Uterus (tissue), 4 donors: ENCODE measurements around the gene SMG7. TPM values are rescaled to one million over a fixed set of nuclear protein-coding genes. Genes with fewer than 3 reads are reported as not detected.

ENCODE experiments used
- DNase-seq, 2 donors: peaks; one replicate each; pipeline ENCODE4 v3.0.0-alpha.2; 2019 to 2020
- H3K27ac ChIP-seq, 2 donors: fragments of 200-600 bp; sonication (generic); 1 replicate in 1 of 2; 2 replicates in 1 of 2; pipeline ENCODE4 v1.5.1; 2016 to 2018
- H3K27me3 ChIP-seq, 2 donors: fragments of 200-600 bp; sonication (generic); one replicate each; pipeline ENCODE4 v1.5.1; 2018 to 2019; ENCODE audit warnings: control low read depth in 1 of 2
- H3K36me3 ChIP-seq, 2 donors: fragments of 200-600 bp; sonication (generic); one replicate each; pipeline ENCODE4 v1.5.1; 2019; ENCODE audit warnings: control low read depth in 1 of 2
- H3K4me1 ChIP-seq, 2 donors: fragments of 200-600 bp; sonication (generic); one replicate each; pipeline ENCODE4 v1.5.1; 2018 to 2019; ENCODE audit warnings: control low read depth in 1 of 2
- H3K4me3 ChIP-seq, 2 donors: fragments of 200-600 bp; sonication (generic); 1 replicate in 1 of 2; 2 replicates in 1 of 2; pipeline ENCODE4 v1.5.1; 2018 to 2019; ENCODE audit warnings: mild to moderate bottlenecking in 1 of 2
- H3K9me3 ChIP-seq, 2 donors: fragments of 200-600 bp; sonication (generic); one replicate each; pipeline ENCODE4 v1.5.1; 2019; ENCODE audit warnings: control low read depth in 1 of 2
- POLR2A ChIP-seq, 2 donors: fragments of 450-650 bp; IDR thresholded peaks; one replicate each; pipeline ENCODE4 v1.6.1; 2016; ENCODE audit warnings: antibody characterized with exemption in 2 of 2, mild to moderate bottlenecking in 1 of 2, moderate library complexity in 1 of 2
- intact Hi-C: fragments of 100-400 bp; cut with DNase I; formaldehyde crosslinking; loops from one replicate; pipeline ENCODE4 v1.15.1; 2023; ENCODE audit warnings: low total_unique reads
- total RNA-seq, 4 donors: library from RNA; depleted of rRNA in 3 of 4; stranded (reverse); fragments of >200 nt in 3 of 4; gene quantifications; one replicate each; pipeline versions ENCODE4 v1.1.0 to v1.2.4, GENCODE V29; 2014 to 2023
- TF ChIP-seq, protein P1 (sequence below), 4 experiments: fragments of 200-600 bp in 2 of 4; fragments of 450-650 bp in 2 of 4; sonication (generic) in 2 of 4; IDR thresholded peaks; one replicate each; pipeline ENCODE4 v1.5.1; 2016 to 2019; ENCODE audit warnings: antibody characterized with exemption in 4 of 4, mild to moderate bottlenecking in 2 of 4, moderate library complexity in 1 of 4
- donor health status: DM: yes; HTN: yes; CAD: no.

The SMG7 gene
- total RNA-seq, 4 donors from 2014 or later: 9.1 to 63.1 (median 37.0) TPM

- H3K27ac ChIP-seq: no peak overlapping the region
- DNase-seq: no peak
- no peaks in the 10 kb centered on the region for H3K27me3 ChIP-seq
- no peak for TF ChIP-seq POLR2A (IDR thresholded peaks at IDR 0.05)
- TF ChIP-seq, protein P1, sequence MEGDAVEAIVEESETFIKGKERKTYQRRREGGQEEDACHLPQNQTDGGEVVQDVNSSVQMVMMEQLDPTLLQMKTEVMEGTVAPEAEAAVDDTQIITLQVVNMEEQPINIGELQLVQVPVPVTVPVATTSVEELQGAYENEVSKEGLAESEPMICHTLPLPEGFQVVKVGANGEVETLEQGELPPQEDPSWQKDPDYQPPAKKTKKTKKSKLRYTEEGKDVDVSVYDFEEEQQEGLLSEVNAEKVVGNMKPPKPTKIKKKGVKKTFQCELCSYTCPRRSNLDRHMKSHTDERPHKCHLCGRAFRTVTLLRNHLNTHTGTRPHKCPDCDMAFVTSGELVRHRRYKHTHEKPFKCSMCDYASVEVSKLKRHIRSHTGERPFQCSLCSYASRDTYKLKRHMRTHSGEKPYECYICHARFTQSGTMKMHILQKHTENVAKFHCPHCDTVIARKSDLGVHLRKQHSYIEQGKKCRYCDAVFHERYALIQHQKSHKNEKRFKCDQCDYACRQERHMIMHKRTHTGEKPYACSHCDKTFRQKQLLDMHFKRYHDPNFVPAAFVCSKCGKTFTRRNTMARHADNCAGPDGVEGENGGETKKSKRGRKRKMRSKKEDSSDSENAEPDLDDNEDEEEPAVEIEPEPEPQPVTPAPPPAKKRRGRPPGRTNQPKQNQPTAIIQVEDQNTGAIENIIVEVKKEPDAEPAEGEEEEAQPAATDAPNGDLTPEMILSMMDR (IDR thresholded peaks at IDR 0.05): no peak
- intact Hi-C loops: no loop called here
- no peak overlapping the region for H3K4me3 ChIP-seq
- H3K36me3 ChIP-seq: no peaks in the 10 kb centered on the region
- no peaks in the 10 kb centered on the region for H3K9me3 ChIP-seq
- no peaks in the 10 kb centered on the region for H3K4me1 ChIP-seq
Measured at GRCh38 chr1:183595537-183595936, 123.2 kb downstream of the SMG7 start.

DNA sequence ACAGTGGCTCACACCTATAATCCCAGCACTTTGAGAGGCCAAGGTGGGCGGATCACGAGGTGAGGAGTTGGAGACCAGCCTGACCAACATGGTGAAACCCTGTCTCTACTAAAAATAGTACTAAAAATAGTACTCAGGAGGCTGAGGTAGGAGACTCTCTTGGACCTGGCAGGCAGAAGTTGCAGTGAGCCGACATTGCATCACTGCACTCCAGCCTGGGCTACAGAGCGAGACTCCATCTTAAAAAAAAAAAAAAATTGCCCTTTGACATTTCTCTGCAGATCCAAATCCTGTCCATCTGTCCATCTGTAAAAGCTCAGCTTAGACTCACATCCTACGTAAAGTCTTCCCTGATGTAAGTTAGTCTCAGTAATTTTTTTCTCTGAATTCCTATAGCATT, 124.2 kb downstream of the SMG7 start:
- H3K9me3 ChIP-seq: no peaks in the 10 kb centered on the region
- no peaks in the 10 kb centered on the region for H3K36me3 ChIP-seq
- H3K4me1 ChIP-seq: no peaks in the 10 kb centered on the region
- no peak overlapping the region for H3K4me3 ChIP-seq
- intact Hi-C loops: no loop called here
- H3K27me3 ChIP-seq: no peaks in the 10 kb centered on the region
- H3K27ac ChIP-seq: no peak overlapping the region
- TF ChIP-seq POLR2A (IDR thresholded peaks at IDR 0.05): no peak
- no peak for DNase-seq

DNA sequence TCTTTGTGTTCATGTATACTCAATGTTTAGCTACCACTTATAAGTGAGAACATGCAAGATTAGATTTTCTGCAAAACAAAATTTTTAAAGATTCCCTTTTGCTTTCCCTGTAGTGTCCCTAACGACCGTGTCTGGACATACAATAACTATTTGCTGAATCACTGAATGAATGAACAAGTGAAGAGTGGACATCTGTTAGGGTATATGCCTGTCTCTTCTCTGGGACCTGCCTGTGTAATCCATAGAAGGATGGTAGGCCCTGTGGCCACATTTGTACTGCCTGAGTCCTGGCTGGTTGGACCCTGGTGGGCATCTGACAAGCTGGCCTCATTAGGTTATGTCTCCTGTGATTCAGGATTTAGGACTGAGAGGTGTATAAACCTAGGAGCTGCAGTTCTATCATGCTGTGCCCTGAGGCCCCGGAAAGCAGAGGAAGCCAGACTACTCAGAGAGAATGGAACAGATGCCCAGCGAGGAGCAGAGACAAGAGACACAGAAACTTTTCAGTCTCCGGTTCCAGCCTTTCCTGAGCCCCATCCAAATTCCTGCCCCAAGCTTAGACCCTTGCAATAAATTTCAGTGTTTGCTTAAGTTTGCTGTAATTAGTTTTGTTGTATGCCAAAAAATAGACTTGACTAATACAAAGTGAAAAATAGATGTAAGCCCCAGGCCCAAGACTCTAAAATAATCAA, 125.5 kb downstream of the SMG7 start:
- Histone ChIP-seq H3K27me3 (no peaks in the 10 kb centered on the region), H3K4me1 (no peaks in the 10 kb centered on the region), H3K27ac (peak overlapping the region; percentile 40 to 53), H3K36me3 (no peaks in the 10 kb centered on the region), H3K9me3 (no peaks in the 10 kb centered on the region), H3K4me3 (no peak overlapping the region)
- TF ChIP-seq POLR2A (IDR thresholded peaks at IDR 0.05): no peak
- TF ChIP-seq, protein P1 (IDR thresholded peaks at IDR 0.05): no peak
- intact Hi-C loops: no loop called here
- peak in 1 of 2 donors; percentile 32 for DNase-seq

DNA sequence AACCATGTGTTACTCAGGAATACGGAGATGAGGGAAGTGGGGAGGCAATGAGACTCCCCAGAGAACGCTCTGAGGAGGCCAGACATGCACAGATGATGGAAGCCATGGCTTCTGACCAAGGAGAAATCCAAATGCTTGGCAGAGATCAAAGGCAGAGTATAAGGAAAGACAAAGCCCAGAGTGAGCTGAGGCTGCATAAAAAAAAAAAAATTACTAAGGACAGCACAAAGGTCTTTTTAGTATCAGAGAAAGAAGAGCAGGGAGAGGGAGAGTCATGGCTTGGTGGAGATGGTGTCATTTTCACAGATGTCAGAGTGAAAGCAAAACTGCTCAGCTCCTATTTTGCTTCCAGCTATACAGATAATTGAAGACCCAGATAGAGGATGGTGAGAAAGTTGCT, 126.1 kb downstream of the SMG7 start:
- Histone ChIP-seq H3K4me1 (no peaks in the 10 kb centered on the region), H3K4me3 (no peak overlapping the region), H3K27ac (peak overlapping the region; percentile 40 to 53), H3K27me3 (no peaks in the 10 kb centered on the region), H3K36me3 (no peaks in the 10 kb centered on the region), H3K9me3 (no peaks in the 10 kb centered on the region)
- TF ChIP-seq POLR2A (IDR thresholded peaks at IDR 0.05): no peak
- TF ChIP-seq, protein P1 (IDR thresholded peaks at IDR 0.05): no peak
- intact Hi-C loops: no loop called here
- no peak for DNase-seq

DNA sequence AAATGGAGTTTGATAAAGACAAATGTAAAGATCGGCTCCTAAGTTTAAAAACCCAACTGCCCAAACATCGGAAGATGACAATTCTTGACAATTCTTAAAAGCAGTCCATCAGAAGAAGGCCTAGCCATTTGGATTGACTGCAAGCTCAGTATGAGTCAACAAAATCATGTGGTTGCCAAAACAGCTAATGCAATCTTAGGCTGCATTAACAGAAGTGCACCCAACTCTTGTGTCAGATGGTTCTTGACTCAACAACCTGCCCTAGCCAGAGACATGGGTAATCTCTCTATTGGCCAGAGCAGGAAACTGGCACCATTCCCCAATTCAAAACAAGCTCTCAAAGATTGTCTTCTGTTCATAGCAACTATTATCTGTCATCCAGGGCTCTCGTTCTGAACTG, 127.8 kb downstream of the SMG7 start:
- Histone ChIP-seq H3K27ac (no peak overlapping the region), H3K4me3 (no peak overlapping the region), H3K9me3 (no peaks in the 10 kb centered on the region), H3K27me3 (no peaks in the 10 kb centered on the region), H3K4me1 (no peaks in the 10 kb centered on the region), H3K36me3 (no peaks in the 10 kb centered on the region)
- TF ChIP-seq POLR2A (IDR thresholded peaks at IDR 0.05): no peak
- TF ChIP-seq, protein P1 (IDR thresholded peaks at IDR 0.05): no peak
- intact Hi-C loops: no loop called here
- no peak for DNase-seq
